Measurements from ENCODE around the gene ZNF800. TPM values are rescaled to one million over a fixed set of nuclear protein-coding genes. Genes with fewer than 3 reads are reported as not detected.

Gene ZNF800
- total RNA-seq, 1 experiment from 2014 or later = 16.3 TPM

- H3K4me1 ChIP-seq (replicated peaks) = no peaks in the 10 kb centered on the region
- no peak for DNase-seq (ENCODE audit: low read depth in 1 of 2, low spot score in 2 of 2)
- no peaks in the 10 kb centered on the region for H3K9me3 ChIP-seq (replicated peaks)
- H3K27me3 ChIP-seq (replicated peaks) = no peaks in the 10 kb centered on the region
- no peak overlapping the region for H3K27ac ChIP-seq
- peaks cover 41% of the 10 kb centered on the region for H3K36me3 ChIP-seq
- H3K4me3 ChIP-seq = no peak overlapping the region
Observed at GRCh38 chr7:127380479-127380878, 12.0 kb downstream of the ZNF800 start.

- DNase-seq (ENCODE audit: low read depth in 1 of 2, low spot score in 2 of 2) = no peak
- H3K27me3 ChIP-seq (replicated peaks) = 0 out of 2 replicates have a peak, but pooled peaks cover 2% of the 10 kb centered on the region
- H3K36me3 ChIP-seq = peaks cover 36% of the 10 kb centered on the region
- no peak overlapping the region for H3K27ac ChIP-seq
- H3K4me1 ChIP-seq (replicated peaks) = no peaks in the 10 kb centered on the region
- H3K4me3 ChIP-seq = no peak overlapping the region
- H3K9me3 ChIP-seq (replicated peaks) = no peaks in the 10 kb centered on the region
Observed at GRCh38 chr7:127379642-127380041, 12.9 kb downstream of the ZNF800 start.

- DNase-seq (ENCODE audit: low read depth in 1 of 2, low spot score in 2 of 2) = no peak
- Histone ChIP-seq H3K27ac (no peak overlapping the region), H3K36me3 (peaks cover 47% of the 10 kb centered on the region), H3K27me3 (replicated peaks) (0 out of 2 replicates have a peak, but pooled peaks cover 2% of the 10 kb centered on the region), H3K4me3 (no peak overlapping the region), H3K9me3 (replicated peaks) (no peaks in the 10 kb centered on the region), H3K4me1 (replicated peaks) (no peaks in the 10 kb centered on the region)
Observed at GRCh38 chr7:127378537-127378936, 14.0 kb downstream of the ZNF800 start.

- no peak overlapping the region for H3K4me3 ChIP-seq
- 0 out of 2 replicates have a peak, but pooled peaks cover 2% of the 10 kb centered on the region for H3K27me3 ChIP-seq (replicated peaks)
- peaks cover 47% of the 10 kb centered on the region for H3K36me3 ChIP-seq
- H3K9me3 ChIP-seq (replicated peaks) = no peaks in the 10 kb centered on the region
- no peak overlapping the region for H3K27ac ChIP-seq
- no peaks in the 10 kb centered on the region for H3K4me1 ChIP-seq (replicated peaks)
- DNase-seq (ENCODE audit: low read depth in 1 of 2, low spot score in 2 of 2) = no peak
Observed at GRCh38 chr7:127377425-127377824, 15.1 kb downstream of the ZNF800 start.

- H3K27ac ChIP-seq = no peak overlapping the region
- H3K36me3 ChIP-seq = peaks cover 54% of the 10 kb centered on the region
- H3K9me3 ChIP-seq (replicated peaks) = no peaks in the 10 kb centered on the region
- no peak overlapping the region for H3K4me3 ChIP-seq
- 0 out of 2 replicates have a peak, but pooled peaks cover 2% of the 10 kb centered on the region for H3K27me3 ChIP-seq (replicated peaks)
- H3K4me1 ChIP-seq (replicated peaks) = no peaks in the 10 kb centered on the region
- DNase-seq (ENCODE audit: low read depth in 1 of 2, low spot score in 2 of 2) = no peak
Observed at GRCh38 chr7:127375631-127376030, 16.9 kb downstream of the ZNF800 start.

- H3K9me3 ChIP-seq (replicated peaks) = no peaks in the 10 kb centered on the region
- H3K27ac ChIP-seq = no peak overlapping the region
- peaks cover 56% of the 10 kb centered on the region for H3K36me3 ChIP-seq
- H3K4me3 ChIP-seq = no peak overlapping the region
- H3K27me3 ChIP-seq (replicated peaks) = no peaks in the 10 kb centered on the region
- H3K4me1 ChIP-seq (replicated peaks) = no peaks in the 10 kb centered on the region
- no peak for DNase-seq (ENCODE audit: low read depth in 1 of 2, low spot score in 2 of 2)
Observed at GRCh38 chr7:127367679-127368078, 24.8 kb downstream of the ZNF800 start.

- Histone ChIP-seq H3K4me1 (replicated peaks) (no peaks in the 10 kb centered on the region), H3K4me3 (no peak overlapping the region), H3K27me3 (replicated peaks) (no peaks in the 10 kb centered on the region), H3K36me3 (peaks cover 58% of the 10 kb centered on the region), H3K9me3 (replicated peaks) (no peaks in the 10 kb centered on the region), H3K27ac (no peak overlapping the region)
- DNase-seq (ENCODE audit: low read depth in 1 of 2, low spot score in 2 of 2) = no peak
Observed at GRCh38 chr7:127366680-127367079, 25.8 kb downstream of the ZNF800 start.

GRCh38 chr7:127365957-127366315 lies 26.6 kb downstream of the ZNF800 start:
- Histone ChIP-seq H3K27ac (no peak overlapping the region), H3K36me3 (peaks cover 54% of the 10 kb centered on the region), H3K27me3 (replicated peaks) (no peaks in the 10 kb centered on the region), H3K4me3 (no peak overlapping the region), H3K4me1 (replicated peaks) (no peaks in the 10 kb centered on the region), H3K9me3 (replicated peaks) (no peaks in the 10 kb centered on the region)
- no peak for DNase-seq (ENCODE audit: low read depth in 1 of 2, low spot score in 2 of 2)

GRCh38 chr7:127365164-127365956 lies 27.1 kb downstream of the ZNF800 start:
- H3K36me3 ChIP-seq = peaks cover 54% of the 10 kb centered on the region
- no peak overlapping the region for H3K27ac ChIP-seq
- H3K27me3 ChIP-seq (replicated peaks) = no peaks in the 10 kb centered on the region
- H3K4me1 ChIP-seq (replicated peaks) = no peaks in the 10 kb centered on the region
- no peak for DNase-seq (ENCODE audit: low read depth in 1 of 2, low spot score in 2 of 2)
- H3K9me3 ChIP-seq (replicated peaks) = no peaks in the 10 kb centered on the region
- H3K4me3 ChIP-seq = no peak overlapping the region

GRCh38 chr7:127362364-127363027 lies 30.0 kb downstream of the ZNF800 start:
- no peak for DNase-seq (ENCODE audit: low read depth in 1 of 2, low spot score in 2 of 2)
- Histone ChIP-seq H3K27me3 (replicated peaks) (no peaks in the 10 kb centered on the region), H3K4me1 (replicated peaks) (no peaks in the 10 kb centered on the region), H3K36me3 (peaks cover 39% of the 10 kb centered on the region), H3K4me3 (no peak overlapping the region), H3K9me3 (replicated peaks) (no peaks in the 10 kb centered on the region), H3K27ac (no peak overlapping the region)

- Histone ChIP-seq H3K4me1 (replicated peaks) (no peaks in the 10 kb centered on the region), H3K27me3 (replicated peaks) (no peaks in the 10 kb centered on the region), H3K9me3 (replicated peaks) (no peaks in the 10 kb centered on the region), H3K36me3 (peaks cover 39% of the 10 kb centered on the region), H3K27ac (no peak overlapping the region), H3K4me3 (no peak overlapping the region)
- no peak for DNase-seq (ENCODE audit: low read depth in 1 of 2, low spot score in 2 of 2)
Observed at GRCh38 chr7:127361736-127362135, 30.8 kb downstream of the ZNF800 start.

- Histone ChIP-seq H3K27me3 (replicated peaks) (no peaks in the 10 kb centered on the region), H3K27ac (no peak overlapping the region), H3K4me1 (replicated peaks) (no peaks in the 10 kb centered on the region), H3K9me3 (replicated peaks) (no peaks in the 10 kb centered on the region), H3K4me3 (no peak overlapping the region), H3K36me3 (peaks cover 21% of the 10 kb centered on the region)
- DNase-seq (ENCODE audit: low read depth in 1 of 2, low spot score in 2 of 2) = no peak
Observed at GRCh38 chr7:127359011-127359410, 33.5 kb downstream of the ZNF800 start.

GRCh38 chr7:127353897-127354296 lies 38.6 kb downstream of the ZNF800 start:
- H3K36me3 ChIP-seq = peaks cover under 1% of the 10 kb centered on the region; the same call in 1 of the 2 replicates
- H3K9me3 ChIP-seq (replicated peaks) = no peaks in the 10 kb centered on the region
- no peaks in the 10 kb centered on the region for H3K27me3 ChIP-seq (replicated peaks)
- no peak overlapping the region for H3K27ac ChIP-seq
- no peak overlapping the region for H3K4me3 ChIP-seq
- no peaks in the 10 kb centered on the region for H3K4me1 ChIP-seq (replicated peaks)
- DNase-seq (ENCODE audit: low read depth in 1 of 2, low spot score in 2 of 2) = no peak

GRCh38 chr7:127350586-127350985 lies 41.9 kb downstream of the ZNF800 start:
- Histone ChIP-seq H3K36me3 (no peaks in the 10 kb centered on the region), H3K9me3 (replicated peaks) (no peaks in the 10 kb centered on the region), H3K27ac (no peak overlapping the region), H3K27me3 (replicated peaks) (peaks cover 3% of the 10 kb centered on the region; the same call in 1 of the 2 replicates), H3K4me1 (replicated peaks) (peaks cover 8% of the 10 kb centered on the region), H3K4me3 (no peak overlapping the region)
- no peak for DNase-seq (ENCODE audit: low read depth in 1 of 2, low spot score in 2 of 2)
